Mesangial cell (primary cell): ENCODE measurements around the gene LKAAEAR1. TPM values are rescaled to one million over a fixed set of nuclear protein-coding genes. Genes with fewer than 3 reads are reported as not detected.

Experiments
- total RNA-seq: library from RNA; depleted of rRNA; stranded (reverse); fragments of >200 nt; gene quantifications from 2 replicates; pipeline ENCODE4 v1.2.3, GENCODE V29; 2015

The LKAAEAR1 gene
- total RNA-seq, result 0.49 TPM in 1 of 2 replicates, not detected in the other

GRCh38 chr20:64083804-64084684 lies at the start of gene LKAAEAR1:
Gene LKAAEAR1 (minus strand): TSS chr20:64084398. CDS start chr20:64084219, 179 bp downstream.

GRCh38 chr20:64106981-64107735 lies 23.0 kb upstream of the LKAAEAR1 start, which contains the start of gene NPBWR2:
Gene NPBWR2 (minus strand): TSS chr20:64107565. CDS start chr20:64106831, 734 bp downstream.

GRCh38 chr20:64080013-64080812 lies 4.0 kb downstream of the LKAAEAR1 start, which contains the start of gene OPRL1:
Gene OPRL1 (plus strand): TSS chr20:64080082. CDS start chr20:64092721, 12,639 bp downstream.

GRCh38 chr20:64079273-64080012 lies 4.8 kb downstream of the LKAAEAR1 start, which contains the start of gene RGS19:
Gene RGS19 (minus strand): TSS chr20:64079518. CDS start chr20:64076886, 2,632 bp downstream.

GRCh38 chr20:64062596-64063388 lies 21.4 kb downstream of the LKAAEAR1 start, which contains the start of gene TCEA2:
Gene TCEA2 (plus strand): TSS chr20:64063198. CDS start chr20:64063313, 115 bp downstream.

GRCh38 chr20:64049060-64049877 lies 34.9 kb downstream of the LKAAEAR1 start, which contains the start of gene SOX18:
Gene SOX18 (minus strand): TSS chr20:64049639. CDS start chr20:64049516, 123 bp downstream.

GRCh38 chr20:64035933-64036345 lies 48.3 kb downstream of the LKAAEAR1 start, which contains the start of gene C20orf204:
Gene C20orf204 (plus strand): TSS chr20:64036182. CDS start chr20:64036324, 142 bp downstream.

Other genes with a start within 250 kb of the LKAAEAR1 start
- gene ABHD16B, start 222.9 kb downstream of the LKAAEAR1 start, total RNA-seq, result not detected in 2 replicates
- gene TPD52L2, start 219.1 kb downstream of the LKAAEAR1 start, total RNA-seq, result 99.1 and 136 TPM in 2 replicates
- gene DNAJC5, start 189.3 kb downstream of the LKAAEAR1 start, total RNA-seq, result 39.3 and 46.8 TPM in 2 replicates
- 31.1 and 38.3 TPM in 2 replicates for gene UCKL1, start 128.0 kb downstream of the LKAAEAR1 start, total RNA-seq
- 8.3 and 15.5 TPM in 2 replicates for gene ZNF512B, start 114.5 kb downstream of the LKAAEAR1 start, total RNA-seq
- 6.4 and 10.3 TPM in 2 replicates for gene SAMD10, start 104.8 kb downstream of the LKAAEAR1 start, total RNA-seq
- 46.4 and 48.6 TPM in 2 replicates for gene PRPF6, start 103.3 kb downstream of the LKAAEAR1 start, total RNA-seq
- gene C20orf204, start 48.2 kb downstream of the LKAAEAR1 start, total RNA-seq, result 0.25 TPM in 1 of 2 replicates, not detected in the other
- gene SOX18, start 34.8 kb downstream of the LKAAEAR1 start, total RNA-seq, result not detected in 2 replicates
- gene TCEA2, start 21.2 kb downstream of the LKAAEAR1 start, total RNA-seq, result 20.2 and 46.8 TPM in 2 replicates
- 9.9 and 21.3 TPM in 2 replicates for gene RGS19, start 4.9 kb downstream of the LKAAEAR1 start, total RNA-seq
- 0.33 and 1.5 TPM in 2 replicates for gene OPRL1, start 4.3 kb downstream of the LKAAEAR1 start, total RNA-seq
- gene NPBWR2, start 23.2 kb upstream of the LKAAEAR1 start, total RNA-seq, result not detected in 2 replicates
- not detected in 2 replicates for gene MYT1, start 80.1 kb upstream of the LKAAEAR1 start, total RNA-seq
- 19.2 and 51.5 TPM in 2 replicates for gene PCMTD2, start 171.3 kb upstream of the LKAAEAR1 start, total RNA-seq